Bone marrow (tissue), 2 donors: ENCODE measurements around the gene TMEM145.

Experiments used
- DNase-seq, 2 donors: peaks; one replicate each; lab custom pipeline; 2025; lab: John Stamatoyannopoulos, UW

TMEM145 gene

DNA sequence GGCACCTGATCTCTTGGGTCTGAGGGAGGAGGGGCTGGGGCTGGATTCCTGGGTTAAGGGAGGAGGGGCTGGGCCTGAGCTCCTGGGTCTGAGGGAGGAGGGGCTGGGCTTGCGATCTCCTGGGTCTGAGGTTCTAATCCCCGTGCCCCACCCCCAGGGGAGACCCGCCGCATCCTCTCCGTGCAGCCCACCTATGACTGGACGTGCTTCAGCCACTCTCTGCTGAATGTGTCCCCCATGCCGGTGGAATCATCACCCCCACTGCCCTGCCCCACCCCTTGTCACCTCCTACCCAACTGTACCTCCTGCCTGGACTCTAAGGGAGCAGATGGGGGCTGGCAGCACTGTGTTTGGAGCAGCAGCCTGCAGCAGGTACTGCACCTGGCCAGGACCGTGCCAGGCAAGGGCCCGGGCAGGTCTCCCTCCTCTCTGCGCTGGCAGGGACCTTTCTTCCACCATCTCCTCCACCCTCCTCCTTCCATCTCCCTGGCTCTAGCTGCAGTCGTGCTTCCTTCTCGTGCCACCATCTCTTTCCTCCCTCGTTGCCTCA is 49.9 kb downstream of the TMEM145 start:
- DNase-seq, result no peak

DNA sequence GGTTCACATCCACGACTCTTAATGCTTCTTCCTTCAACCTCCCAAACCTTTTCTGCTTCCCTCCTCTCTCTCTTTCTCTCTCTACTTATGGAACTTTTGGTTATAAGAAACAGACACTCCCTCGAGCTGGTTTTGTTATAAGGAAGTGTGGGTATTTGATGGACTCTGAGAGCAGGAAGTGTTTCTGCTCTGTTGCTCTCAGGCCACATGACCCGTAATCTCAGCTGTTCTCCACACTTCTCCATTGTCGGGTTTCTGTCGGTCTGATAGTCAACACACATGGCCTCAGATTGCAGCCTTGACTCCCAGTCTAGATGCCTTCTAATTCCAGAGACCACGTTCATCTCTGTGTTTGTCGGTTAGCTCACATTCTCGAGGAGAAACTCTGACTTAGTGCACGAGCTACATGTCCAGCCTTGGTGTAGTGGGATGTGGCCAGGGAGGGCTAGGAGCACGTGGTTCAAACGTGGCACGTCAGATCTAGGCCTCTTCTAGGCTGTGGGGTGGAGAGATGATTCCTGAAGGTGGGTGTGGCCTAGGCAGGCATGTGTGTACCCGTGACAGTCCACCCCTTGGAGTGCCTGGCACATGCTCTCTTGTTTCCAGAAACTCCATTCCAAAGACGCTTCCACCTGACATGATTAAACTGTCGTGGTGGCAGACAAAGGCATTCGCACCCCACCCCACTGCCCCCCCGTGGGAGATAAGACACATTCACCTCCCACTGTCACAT is 50.7 kb downstream of the TMEM145 start:
- DNase-seq, result no peak

DNA sequence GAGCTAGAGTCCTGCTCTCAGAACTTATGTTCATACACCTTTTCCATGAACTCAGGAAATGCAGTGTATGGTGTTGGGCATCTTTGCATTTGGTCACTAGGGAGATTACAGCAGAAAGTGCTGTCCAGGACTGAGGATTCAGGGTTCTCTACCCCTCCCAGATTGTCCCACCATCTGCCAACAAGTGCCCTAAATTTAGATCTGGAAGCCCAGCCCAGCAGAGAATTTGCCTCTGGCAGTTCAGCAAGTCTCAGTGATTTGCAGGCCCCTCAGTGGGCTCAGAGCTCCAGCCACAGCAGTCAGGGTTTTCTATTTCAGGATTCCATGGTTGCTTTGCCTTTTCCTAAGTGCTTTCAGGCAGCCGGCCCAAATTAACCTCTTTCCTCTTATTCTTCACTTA is 53.6 kb downstream of the TMEM145 start:
- no peak for DNase-seq

DNA sequence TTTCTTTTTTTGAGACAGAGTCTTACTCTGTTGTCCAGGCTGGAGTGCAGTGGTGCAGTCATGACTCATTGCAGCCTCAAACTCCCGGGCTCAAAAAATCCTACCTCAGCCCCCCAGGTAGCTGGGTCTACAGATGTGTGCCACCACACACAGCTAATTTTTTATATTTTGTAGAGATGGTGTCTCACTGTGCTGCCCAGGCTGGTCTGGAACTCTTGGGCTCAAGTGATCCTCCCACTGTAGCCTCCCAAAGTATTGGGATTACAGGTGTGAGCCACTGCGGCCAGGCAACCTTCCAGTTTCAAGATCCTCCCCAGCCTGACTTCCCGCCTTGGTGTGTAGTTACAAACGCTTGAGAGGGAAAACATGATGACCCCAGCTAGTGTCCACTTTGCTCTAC is 54.8 kb downstream of the TMEM145 start:
- no peak for DNase-seq

DNA sequence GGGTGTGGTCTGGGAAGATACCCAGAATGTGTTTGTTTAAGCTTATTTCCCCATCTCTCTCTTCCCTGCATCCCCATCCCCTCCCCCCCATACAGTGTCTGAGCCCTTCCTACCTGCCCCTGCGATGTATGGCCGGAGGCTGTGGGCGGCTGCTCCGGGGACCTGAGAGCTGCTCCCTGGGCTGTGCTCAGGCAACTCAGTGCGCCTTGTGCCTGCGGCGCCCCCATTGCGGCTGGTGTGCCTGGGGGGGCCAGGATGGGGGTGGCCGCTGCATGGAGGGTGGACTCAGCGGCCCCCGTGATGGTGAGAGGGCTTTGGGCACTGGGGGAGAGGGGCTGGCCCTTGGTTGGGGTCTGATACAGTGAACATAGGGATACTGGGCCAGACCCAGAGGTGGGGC is 55.3 kb downstream of the TMEM145 start:
- DNase-seq, result no peak

DNA sequence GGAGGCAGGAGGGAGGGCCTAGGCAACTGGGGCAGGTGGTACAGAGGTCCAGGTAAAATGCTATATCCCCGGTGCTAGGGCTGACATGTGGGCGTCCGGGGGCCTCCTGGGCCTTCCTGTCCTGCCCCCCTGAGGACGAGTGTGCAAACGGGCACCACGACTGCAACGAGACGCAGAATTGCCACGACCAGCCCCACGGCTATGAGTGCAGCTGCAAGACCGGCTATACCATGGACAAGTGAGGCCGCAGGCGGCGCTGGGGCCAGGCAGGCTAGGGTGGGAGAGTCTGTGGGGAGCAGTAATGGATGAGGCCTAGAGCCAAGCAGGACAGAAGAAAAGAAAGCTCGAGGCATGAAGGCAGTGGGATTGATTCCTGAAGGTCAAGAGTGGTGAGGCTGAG is 55.7 kb downstream of the TMEM145 start:
- DNase-seq, result no peak

DNA sequence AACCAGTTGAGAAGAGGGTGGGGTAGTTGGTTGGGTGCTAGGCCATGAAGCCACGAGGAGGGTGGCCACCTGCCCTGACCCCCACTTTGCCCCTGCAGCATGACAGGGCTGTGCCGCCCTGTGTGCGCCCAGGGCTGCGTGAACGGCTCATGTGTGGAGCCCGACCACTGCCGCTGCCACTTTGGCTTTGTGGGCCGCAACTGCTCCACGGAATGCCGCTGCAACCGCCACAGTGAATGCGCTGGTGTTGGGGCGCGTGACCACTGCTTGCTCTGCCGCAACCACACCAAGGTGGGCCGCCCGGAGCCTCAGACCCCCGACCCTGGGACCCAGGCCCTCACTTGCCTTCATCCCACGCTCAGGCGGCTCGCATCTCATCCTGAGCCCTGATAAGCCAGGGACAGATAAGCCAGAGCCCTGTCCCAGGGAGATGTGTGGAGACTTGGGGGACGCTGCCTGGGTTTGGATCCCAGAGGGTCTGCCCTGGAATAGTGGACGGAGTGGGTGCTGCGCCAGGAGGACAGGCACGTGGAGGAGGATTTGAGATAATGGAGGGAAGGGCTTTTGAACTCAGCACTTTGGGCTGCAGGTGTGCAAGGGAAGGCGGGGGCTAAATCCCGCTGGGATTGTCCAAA is 56.4 kb downstream of the TMEM145 start:
- DNase-seq, result no peak

DNA sequence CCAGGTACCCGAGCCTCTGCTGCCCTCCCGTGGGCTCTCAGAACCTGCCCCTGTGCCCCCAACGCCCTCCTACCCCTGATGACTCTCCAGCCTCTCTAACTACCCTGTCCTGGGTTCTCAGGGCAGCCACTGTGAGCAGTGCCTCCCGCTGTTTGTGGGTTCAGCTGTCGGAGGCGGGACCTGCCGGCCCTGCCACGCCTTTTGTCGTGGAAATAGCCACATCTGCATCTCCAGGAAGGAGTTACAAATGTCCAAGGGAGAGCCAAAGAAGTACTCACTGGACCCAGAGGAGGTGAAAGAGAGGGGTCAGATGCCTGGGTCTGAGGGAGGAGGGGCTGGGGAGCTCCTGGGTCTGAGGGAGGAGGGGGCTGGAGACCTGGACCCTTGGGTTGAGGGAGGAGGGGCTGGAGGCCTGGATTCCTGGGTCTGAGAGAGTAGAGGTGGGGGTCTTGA is 57.0 kb downstream of the TMEM145 start:
- DNase-seq, result no peak

DNA sequence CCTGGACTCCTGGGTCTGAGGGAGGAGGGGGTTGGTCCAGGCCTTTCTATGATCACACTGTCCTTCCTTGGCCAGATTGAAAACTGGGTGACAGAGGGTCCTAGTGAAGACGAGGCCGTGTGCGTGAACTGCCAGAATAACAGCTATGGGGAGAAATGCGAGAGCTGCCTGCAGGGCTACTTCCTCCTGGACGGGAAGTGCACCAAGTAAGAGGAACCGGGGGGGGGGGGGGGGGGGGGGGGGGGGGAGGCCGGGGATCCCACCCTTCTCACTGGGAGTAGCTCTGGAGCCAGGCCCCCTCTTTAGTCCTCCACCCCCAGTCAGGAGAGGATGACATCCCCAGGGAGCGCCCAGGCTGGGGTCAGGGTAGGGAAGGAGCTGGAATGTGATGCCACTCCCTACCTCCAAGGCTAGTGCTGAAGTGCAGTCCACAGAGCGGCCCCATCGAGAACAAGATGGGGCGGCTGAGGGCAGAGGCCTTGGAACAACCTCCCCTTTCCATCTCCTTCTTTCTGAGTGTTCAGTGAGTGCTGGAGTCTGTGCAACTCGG is 57.6 kb downstream of the TMEM145 start:
- no peak for DNase-seq
